Caco-2 (cell line): ENCODE data around the gene UBE2J1. TPM values are rescaled to one million over a fixed set of nuclear protein-coding genes. Genes with fewer than 3 reads are reported as not detected.

Source experiments
- BruUV-seq: library from RNA; stranded (reverse); fragments of 400-500 nt; replicated peaks from 2 replicates; lab custom pipeline; 2021; lab: Mats Ljungman, UMichigan
- CTCF ChIA-PET: fragments of 300-600 bp; sonication (Branson Sonifier 250); formaldehyde crosslinking; loops from one replicate; lab custom pipeline; 2022; ENCODE audit warnings: antibody characterized with exemption; lab: Charles Lee
- POLR2A ChIA-PET: fragments of 300-600 bp; sonication (Branson Sonifier 250); formaldehyde crosslinking; loops from one replicate; lab custom pipeline; 2022; ENCODE audit warnings: antibody characterized with exemption; lab: Charles Lee
- DNase-seq, 2 experiments: peaks; one replicate each; pipeline versions ENCODE4 v3.0.0 to v3.0.0-alpha.2; 2020 to 2022
- H3K27me3 ChIP-seq: replicated peaks from 2 replicates; pipeline ENCODE4 v1.6.0; 2011; ENCODE audit warnings: low read length; ENCODE audit not compliant: control insufficient read depth, insufficient read depth
- H3K36me3 ChIP-seq: 2 replicates; pipeline ENCODE4 v1.5.1; 2011; ENCODE audit warnings: low read length; ENCODE audit not compliant: control insufficient read depth, insufficient read depth
- H3K4me1 ChIP-seq: fragments of 250-450 bp; sonication (Bioruptor Pico); 2 replicates; pipeline ENCODE4 v1.5.1; 2020; ENCODE audit warnings: mild to moderate bottlenecking
- H3K4me3 ChIP-seq: 2 replicates; pipeline ENCODE4 v1.5.1; 2011; ENCODE audit warnings: low read depth, mild to moderate bottlenecking, control low read depth, low read length
- H3K9me3 ChIP-seq: fragments of 250-450 bp; sonication (Bioruptor Pico); 2 replicates; pipeline ENCODE4 v1.5.1; 2020; ENCODE audit warnings: mild to moderate bottlenecking, moderate library complexity
- H3K27ac Mint-ChIP-seq: one replicate; pipeline ENCODE4 v1.8.0; 2022; ENCODE audit warnings: mixed read lengths; ENCODE audit not compliant: unreplicated experiment
- H3K27me3 Mint-ChIP-seq: one replicate; pipeline ENCODE4 v1.8.0; 2022; ENCODE audit warnings: mixed read lengths; ENCODE audit not compliant: insufficient read depth, unreplicated experiment
- H3K36me3 Mint-ChIP-seq: one replicate; pipeline ENCODE4 v1.8.0; 2022; ENCODE audit warnings: mild to moderate bottlenecking, mixed read lengths; ENCODE audit not compliant: insufficient read depth, unreplicated experiment
- H3K4me1 Mint-ChIP-seq: one replicate; pipeline ENCODE4 v1.8.0; 2022; ENCODE audit warnings: low read depth, mixed read lengths; ENCODE audit not compliant: unreplicated experiment
- H3K4me3 Mint-ChIP-seq: one replicate; pipeline ENCODE4 v1.8.0; 2022; ENCODE audit warnings: mild to moderate bottlenecking, moderate library complexity, mixed read lengths; ENCODE audit not compliant: unreplicated experiment
- H3K9me3 Mint-ChIP-seq: one replicate; pipeline ENCODE4 v1.8.0; 2022; ENCODE audit warnings: mixed read lengths; ENCODE audit not compliant: unreplicated experiment
- CTCF ChIP-seq, 2 experiments: fragments of 200-600 bp in 1 of 2; IDR thresholded peaks; 1 replicate in 1 of 2; 2 replicates in 1 of 2; pipeline versions ENCODE4 v1.5.1 to v1.8.0; 2011 to 2022; ENCODE audit warnings: antibody characterized with exemption in 1 of 2, control low read depth in 1 of 2, inconsistent platforms in 1 of 2, low read depth in 1 of 2, low read length in 1 of 2, mild to moderate bottlenecking in 1 of 2, moderate library complexity in 1 of 2; ENCODE audit not compliant: insufficient read depth in 1 of 2, severe bottlenecking in 1 of 2, unreplicated experiment in 1 of 2
- intact Hi-C: fragments of 100-400 bp; cut with micrococcal nuclease; formaldehyde crosslinking; loops from one replicate; pipeline ENCODE4 v1.10.0; 2022; ENCODE audit not compliant: unreplicated experiment
- total RNA-seq: library from RNA; stranded (reverse); gene quantifications from 2 replicates; pipeline ENCODE4 v1.2.3, GENCODE V29; 2022

The UBE2J1 gene
- total RNA-seq, 1 experiment from 2014 or later = 23.5 TPM

GRCh38 chr6:89386917-89387491 lies 34.5 kb upstream of the UBE2J1 start:
- no peaks in the 10 kb centered on the region for H3K36me3 ChIP-seq
- DNase-seq = no peak
- no peak overlapping the region for H3K4me3 ChIP-seq
- no peaks in the 10 kb centered on the region for H3K27me3 Mint-ChIP-seq
- intact Hi-C loops = no loop called here
- no peaks in the 10 kb centered on the region for H3K9me3 Mint-ChIP-seq
- ChIA-PET CTCF (interaction anchor here (0.8 kb wide), 1 partner anchor 11 kb away, joined by 3 read pairs; no protein-coding TSS in a partner anchor), POLR2A (no interaction called here)
- no peaks in the 10 kb centered on the region for H3K27me3 ChIP-seq
- H3K4me1 Mint-ChIP-seq = no peaks in the 10 kb centered on the region
- no peaks in the 10 kb centered on the region for H3K4me1 ChIP-seq
- H3K27ac Mint-ChIP-seq = no peak overlapping the region
- H3K36me3 Mint-ChIP-seq = no peaks in the 10 kb centered on the region
- TF ChIP-seq CTCF (IDR thresholded peaks at IDR 0.05; ENCODE audit: insufficient read depth in 1 of 2, low read depth in 1 of 2, low read length in 1 of 2, severe bottlenecking in 1 of 2, unreplicated experiment in 1 of 2) = no peak
- H3K4me3 Mint-ChIP-seq = no peak overlapping the region
- BruUV-seq = no TSS peak
- H3K9me3 ChIP-seq = no peaks in the 10 kb centered on the region

GRCh38 chr6:89385846-89386245 lies 33.3 kb upstream of the UBE2J1 start:
- Histone ChIP-seq H3K27me3 (no peaks in the 10 kb centered on the region), H3K36me3 (no peaks in the 10 kb centered on the region), H3K9me3 (no peaks in the 10 kb centered on the region), H3K4me3 (no peak overlapping the region), H3K4me1 (no peaks in the 10 kb centered on the region)
- CTCF ChIA-PET = no interaction called here
- Mint-ChIP-seq H3K36me3 (no peaks in the 10 kb centered on the region), H3K4me1 (no peaks in the 10 kb centered on the region), H3K9me3 (no peaks in the 10 kb centered on the region), H3K27ac (no peak overlapping the region), H3K4me3 (no peak overlapping the region), H3K27me3 (peaks cover 3% of the 10 kb centered on the region)
- DNase-seq = no peak
- TF ChIP-seq CTCF (IDR thresholded peaks at IDR 0.05; ENCODE audit: insufficient read depth in 1 of 2, low read depth in 1 of 2, low read length in 1 of 2, severe bottlenecking in 1 of 2, unreplicated experiment in 1 of 2) = no peak
- POLR2A ChIA-PET = no interaction called here
- intact Hi-C loops = no loop called here
- no TSS peak for BruUV-seq

GRCh38 chr6:89385156-89385667 lies 32.7 kb upstream of the UBE2J1 start:
- Histone ChIP-seq H3K4me3 (no peak overlapping the region), H3K36me3 (no peaks in the 10 kb centered on the region), H3K9me3 (no peaks in the 10 kb centered on the region), H3K27me3 (no peaks in the 10 kb centered on the region), H3K4me1 (no peaks in the 10 kb centered on the region)
- no peak for DNase-seq
- no TSS peak for BruUV-seq
- Mint-ChIP-seq H3K4me1 (no peaks in the 10 kb centered on the region), H3K27ac (no peak overlapping the region), H3K9me3 (no peaks in the 10 kb centered on the region), H3K36me3 (no peaks in the 10 kb centered on the region), H3K27me3 (peaks cover 3% of the 10 kb centered on the region), H3K4me3 (no peak overlapping the region)
- ChIA-PET POLR2A (no interaction called here), CTCF (no interaction called here)
- no peak for TF ChIP-seq CTCF (IDR thresholded peaks at IDR 0.05; ENCODE audit: insufficient read depth in 1 of 2, low read depth in 1 of 2, low read length in 1 of 2, severe bottlenecking in 1 of 2, unreplicated experiment in 1 of 2)
- intact Hi-C loops = no loop called here
